Stimulated activated naive CD8-positive, alpha-beta T cell treated with anti-CD3 and anti-CD28 coated beads, Interleukin-15, amount 100 ng/mL, for 72 hours (primary cell): ENCODE data around the gene CHRM5.
A peak's percentile ranks its signal among the peaks of the same experiment; 100 is the strongest.

Experiments
- ATAC-seq: fragments of 150-1000 bp; cut with Tn5 transposase; 2 replicates; pipeline ENCODE4 v1.10.0; 2021; ENCODE audit warnings: mild to moderate bottlenecking, moderate library complexity
- DNase-seq, 2 donors: peaks; one replicate each; pipeline ENCODE4 v3.0.0; 2021 to 2022
- H3K27ac Mint-ChIP-seq, 2 donors: one replicate each; pipeline ENCODE4 v1.8.0; 2022; ENCODE audit warnings: mild to moderate bottlenecking in 2 of 2, mixed read lengths in 2 of 2, moderate library complexity in 2 of 2
- H3K27me3 Mint-ChIP-seq: one replicate; pipeline ENCODE4 v1.8.0; 2022; ENCODE audit warnings: mixed read lengths
- H3K4me1 Mint-ChIP-seq: one replicate; pipeline ENCODE4 v1.8.0; 2022; ENCODE audit warnings: mild to moderate bottlenecking, mixed read lengths
- H3K4me3 Mint-ChIP-seq, 2 donors: one replicate each; pipeline ENCODE4 v1.8.0; 2022; ENCODE audit warnings: mild to moderate bottlenecking in 2 of 2, mixed read lengths in 2 of 2, moderate library complexity in 1 of 2
- H3K9me3 Mint-ChIP-seq, 2 donors: one replicate each; pipeline ENCODE4 v1.8.0; 2022; ENCODE audit warnings: mixed read lengths in 2 of 2

CHRM5 gene

GRCh38 chr15:33968224-33968623, at the start of gene CHRM5:
TSS of gene CHRM5 (plus strand) at chr15:33968497. CDS start at chr15:34062718, 94,221 bp downstream.
- DNase-seq (no peak), ATAC-seq (no peak)
- no peak within 1 kb of the TSS for H3K27ac Mint-ChIP-seq
- peaks cover 7% of the 10 kb centered on the region for H3K27me3 Mint-ChIP-seq
- H3K9me3 Mint-ChIP-seq: no peaks in the 10 kb centered on the region
- no peak within 1 kb of the TSS for H3K4me3 Mint-ChIP-seq
- no peaks in the 10 kb centered on the region for H3K4me1 Mint-ChIP-seq

- Mint-ChIP-seq H3K4me3 (no peak overlapping the region), H3K9me3 (no peaks in the 10 kb centered on the region), H3K27me3 (no peaks in the 10 kb centered on the region), H3K27ac (no peak overlapping the region), H3K4me1 (no peaks in the 10 kb centered on the region)
- ATAC-seq: no peak
- DNase-seq: no peak
Observed at GRCh38 chr15:33923446-33923845, 44.9 kb upstream of the CHRM5 start.

- H3K4me3 Mint-ChIP-seq: no peak overlapping the region
- H3K27me3 Mint-ChIP-seq: no peaks in the 10 kb centered on the region
- H3K4me1 Mint-ChIP-seq: no peaks in the 10 kb centered on the region
- no peak for DNase-seq
- H3K9me3 Mint-ChIP-seq: no peaks in the 10 kb centered on the region
- H3K27ac Mint-ChIP-seq: peak overlapping the region in 1 of 2 donors; percentile 62
- ATAC-seq: no peak
Observed at GRCh38 chr15:33926260-33926659, 42.0 kb upstream of the CHRM5 start.

GRCh38 chr15:33932734-33933133, 35.6 kb upstream of the CHRM5 start:
- no peak for ATAC-seq
- no peaks in the 10 kb centered on the region for H3K9me3 Mint-ChIP-seq
- no peak overlapping the region for H3K27ac Mint-ChIP-seq
- H3K4me1 Mint-ChIP-seq: no peaks in the 10 kb centered on the region
- no peaks in the 10 kb centered on the region for H3K27me3 Mint-ChIP-seq
- H3K4me3 Mint-ChIP-seq: no peak overlapping the region
- DNase-seq: no peak

GRCh38 chr15:33934396-33934795, 33.9 kb upstream of the CHRM5 start:
- Mint-ChIP-seq H3K4me3 (no peak overlapping the region), H3K9me3 (no peaks in the 10 kb centered on the region), H3K4me1 (no peaks in the 10 kb centered on the region), H3K27ac (no peak overlapping the region), H3K27me3 (no peaks in the 10 kb centered on the region)
- DNase-seq (no peak), ATAC-seq (no peak)

- DNase-seq: no peak
- H3K27me3 Mint-ChIP-seq: no peaks in the 10 kb centered on the region
- no peak for ATAC-seq
- no peaks in the 10 kb centered on the region for H3K4me1 Mint-ChIP-seq
- no peak overlapping the region for H3K4me3 Mint-ChIP-seq
- no peaks in the 10 kb centered on the region for H3K9me3 Mint-ChIP-seq
- no peak overlapping the region for H3K27ac Mint-ChIP-seq
Observed at GRCh38 chr15:33934921-33935320, 33.4 kb upstream of the CHRM5 start.

- H3K4me3 Mint-ChIP-seq: no peak overlapping the region
- H3K9me3 Mint-ChIP-seq: peaks cover 0 to 4% of the 10 kb centered on the region in 2 donors
- no peaks in the 10 kb centered on the region for H3K4me1 Mint-ChIP-seq
- H3K27me3 Mint-ChIP-seq: no peaks in the 10 kb centered on the region
- DNase-seq (no peak), ATAC-seq (no peak)
- H3K27ac Mint-ChIP-seq: no peak overlapping the region
Observed at GRCh38 chr15:33941279-33942063, 26.8 kb upstream of the CHRM5 start.

GRCh38 chr15:33946152-33946551, 22.1 kb upstream of the CHRM5 start:
- H3K4me1 Mint-ChIP-seq: no peaks in the 10 kb centered on the region
- peak overlapping the region in 1 of 2 donors; percentile 77 for H3K27ac Mint-ChIP-seq
- H3K27me3 Mint-ChIP-seq: no peaks in the 10 kb centered on the region
- peaks cover 0 to 4% of the 10 kb centered on the region in 2 donors for H3K9me3 Mint-ChIP-seq
- ATAC-seq (no peak), DNase-seq (no peak)
- no peak overlapping the region for H3K4me3 Mint-ChIP-seq

- Mint-ChIP-seq H3K4me3 (no peak overlapping the region), H3K9me3 (no peaks in the 10 kb centered on the region), H3K4me1 (no peaks in the 10 kb centered on the region), H3K27ac (no peak overlapping the region), H3K27me3 (no peaks in the 10 kb centered on the region)
- DNase-seq (no peak), ATAC-seq (no peak)
Observed at GRCh38 chr15:33955945-33956344, 12.4 kb upstream of the CHRM5 start.

GRCh38 chr15:33956397-33956796, 11.9 kb upstream of the CHRM5 start:
- H3K27me3 Mint-ChIP-seq: no peaks in the 10 kb centered on the region
- no peaks in the 10 kb centered on the region for H3K4me1 Mint-ChIP-seq
- H3K27ac Mint-ChIP-seq: no peak overlapping the region
- DNase-seq: no peak
- no peak for ATAC-seq
- no peak overlapping the region for H3K4me3 Mint-ChIP-seq
- no peaks in the 10 kb centered on the region for H3K9me3 Mint-ChIP-seq

GRCh38 chr15:33959844-33960548, 8.3 kb upstream of the CHRM5 start:
- Mint-ChIP-seq H3K4me1 (no peaks in the 10 kb centered on the region), H3K27me3 (no peaks in the 10 kb centered on the region), H3K4me3 (no peak overlapping the region), H3K27ac (no peak overlapping the region), H3K9me3 (no peaks in the 10 kb centered on the region)
- DNase-seq (no peak), ATAC-seq (no peak)

- ATAC-seq (no peak), DNase-seq (no peak)
- H3K4me3 Mint-ChIP-seq: no peak overlapping the region
- no peaks in the 10 kb centered on the region for H3K4me1 Mint-ChIP-seq
- no peaks in the 10 kb centered on the region for H3K9me3 Mint-ChIP-seq
- no peak overlapping the region for H3K27ac Mint-ChIP-seq
- no peaks in the 10 kb centered on the region for H3K27me3 Mint-ChIP-seq
Observed at GRCh38 chr15:33960549-33960935, 7.8 kb upstream of the CHRM5 start.

GRCh38 chr15:33963831-33964664, 4.2 kb upstream of the CHRM5 start:
- H3K27ac Mint-ChIP-seq: no peak overlapping the region
- H3K27me3 Mint-ChIP-seq: peaks cover 7% of the 10 kb centered on the region
- H3K4me3 Mint-ChIP-seq: no peak overlapping the region
- H3K9me3 Mint-ChIP-seq: no peaks in the 10 kb centered on the region
- ATAC-seq (no peak), DNase-seq (no peak)
- H3K4me1 Mint-ChIP-seq: no peaks in the 10 kb centered on the region

GRCh38 chr15:33964665-33965040, 3.6 kb upstream of the CHRM5 start:
- no peak overlapping the region for H3K27ac Mint-ChIP-seq
- H3K4me3 Mint-ChIP-seq: no peak overlapping the region

GRCh38 chr15:33968821-33969220, 524 bp downstream of the CHRM5 start:
- Mint-ChIP-seq H3K9me3 (no peaks in the 10 kb centered on the region), H3K4me3 (no peak overlapping the region), H3K27ac (no peak overlapping the region), H3K27me3 (peaks cover 7% of the 10 kb centered on the region), H3K4me1 (no peaks in the 10 kb centered on the region)
- no peak for ATAC-seq
- no peak for DNase-seq

More at GRCh38 chr15:33964665-33965040, 3.6 kb upstream of the CHRM5 start:
- no peaks in the 10 kb centered on the region for H3K4me1 Mint-ChIP-seq
- DNase-seq (no peak), ATAC-seq (no peak)
- H3K27me3 Mint-ChIP-seq: peaks cover 7% of the 10 kb centered on the region
- H3K9me3 Mint-ChIP-seq: no peaks in the 10 kb centered on the region

GRCh38 chr15:33971811-33972210, 3.5 kb downstream of the CHRM5 start:
- ATAC-seq (no peak), DNase-seq (no peak)
- no peaks in the 10 kb centered on the region for H3K9me3 Mint-ChIP-seq
- no peak overlapping the region for H3K4me3 Mint-ChIP-seq
- H3K4me1 Mint-ChIP-seq: no peaks in the 10 kb centered on the region
- no peak overlapping the region for H3K27ac Mint-ChIP-seq
- H3K27me3 Mint-ChIP-seq: peaks cover 7% of the 10 kb centered on the region
